Measurements from ENCODE around the gene ALCAM.

DNA sequence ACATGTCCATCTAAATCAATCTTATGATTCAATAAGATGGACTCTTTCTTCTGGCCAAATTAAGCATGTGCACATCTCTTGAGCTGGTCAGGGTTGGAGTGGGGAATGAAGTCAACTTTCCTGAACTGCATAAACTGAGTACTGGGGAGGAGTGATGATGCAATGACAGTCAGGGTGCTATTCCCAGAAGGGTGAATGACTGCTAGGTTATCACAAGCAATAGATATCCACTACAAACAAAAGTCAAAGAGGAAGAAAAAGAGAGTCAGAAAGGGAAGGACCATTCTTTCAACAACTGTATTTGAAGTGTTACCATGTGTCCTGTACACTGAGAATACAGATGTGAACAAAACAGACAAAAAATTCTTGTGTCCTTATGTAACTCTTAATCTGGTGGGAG, 70.0 kb downstream of the ALCAM start:
- TF ChIP-seq, protein P1, sequence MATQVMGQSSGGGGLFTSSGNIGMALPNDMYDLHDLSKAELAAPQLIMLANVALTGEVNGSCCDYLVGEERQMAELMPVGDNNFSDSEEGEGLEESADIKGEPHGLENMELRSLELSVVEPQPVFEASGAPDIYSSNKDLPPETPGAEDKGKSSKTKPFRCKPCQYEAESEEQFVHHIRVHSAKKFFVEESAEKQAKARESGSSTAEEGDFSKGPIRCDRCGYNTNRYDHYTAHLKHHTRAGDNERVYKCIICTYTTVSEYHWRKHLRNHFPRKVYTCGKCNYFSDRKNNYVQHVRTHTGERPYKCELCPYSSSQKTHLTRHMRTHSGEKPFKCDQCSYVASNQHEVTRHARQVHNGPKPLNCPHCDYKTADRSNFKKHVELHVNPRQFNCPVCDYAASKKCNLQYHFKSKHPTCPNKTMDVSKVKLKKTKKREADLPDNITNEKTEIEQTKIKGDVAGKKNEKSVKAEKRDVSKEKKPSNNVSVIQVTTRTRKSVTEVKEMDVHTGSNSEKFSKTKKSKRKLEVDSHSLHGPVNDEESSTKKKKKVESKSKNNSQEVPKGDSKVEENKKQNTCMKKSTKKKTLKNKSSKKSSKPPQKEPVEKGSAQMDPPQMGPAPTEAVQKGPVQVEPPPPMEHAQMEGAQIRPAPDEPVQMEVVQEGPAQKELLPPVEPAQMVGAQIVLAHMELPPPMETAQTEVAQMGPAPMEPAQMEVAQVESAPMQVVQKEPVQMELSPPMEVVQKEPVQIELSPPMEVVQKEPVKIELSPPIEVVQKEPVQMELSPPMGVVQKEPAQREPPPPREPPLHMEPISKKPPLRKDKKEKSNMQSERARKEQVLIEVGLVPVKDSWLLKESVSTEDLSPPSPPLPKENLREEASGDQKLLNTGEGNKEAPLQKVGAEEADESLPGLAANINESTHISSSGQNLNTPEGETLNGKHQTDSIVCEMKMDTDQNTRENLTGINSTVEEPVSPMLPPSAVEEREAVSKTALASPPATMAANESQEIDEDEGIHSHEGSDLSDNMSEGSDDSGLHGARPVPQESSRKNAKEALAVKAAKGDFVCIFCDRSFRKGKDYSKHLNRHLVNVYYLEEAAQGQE (IDR thresholded peaks at IDR 0.05; ENCODE audit: insufficient read depth in 1 of 2, low read depth in 2 of 2, low read length in 2 of 2), result no peak
- TF ChIP-seq TAF1 (IDR thresholded peaks at IDR 0.05; ENCODE audit: borderline replicate concordance, insufficient read depth, low read length), result no peak
- TF ChIP-seq POLR2AphosphoS5 (IDR thresholded peaks at IDR 0.05; ENCODE audit: low read depth, low read length), result no peak
- no peak for TF ChIP-seq FOXP2 (optimal IDR thresholded peaks at IDR 0.05; ENCODE audit: borderline replicate concordance, extremely low read depth, extremely low read length, insufficient read depth)
- TF ChIP-seq SIN3A (IDR thresholded peaks at IDR 0.05; ENCODE audit: borderline replicate concordance, insufficient read depth, low read length), result no peak
